Endodermal cell (in vitro differentiated cells): ENCODE measurements around the gene MICU1. TPM values are rescaled to one million over a fixed set of nuclear protein-coding genes. Genes with fewer than 3 reads are reported as not detected.

ENCODE experiments used
- DNase-seq: peaks from one replicate; pipeline ENCODE4 v3.0.0-alpha.2; 2017
- H3K27ac ChIP-seq: 2 replicates; pipeline ENCODE4 v1.5.1; 2013; ENCODE audit warnings: mild to moderate bottlenecking, low read depth, low read length, moderate library complexity
- H3K27me3 ChIP-seq: 2 replicates; pipeline ENCODE4 v1.6.1; 2013; ENCODE audit warnings: mild to moderate bottlenecking, low read length, moderate library complexity; ENCODE audit not compliant: insufficient read depth, control insufficient read depth, poor library complexity, severe bottlenecking
- H3K36me3 ChIP-seq: 2 replicates; pipeline ENCODE4 v1.7.0; 2013; ENCODE audit warnings: mild to moderate bottlenecking, low read length, moderate library complexity; ENCODE audit not compliant: control insufficient read depth, insufficient read depth
- H3K4me1 ChIP-seq: one replicate; pipeline ENCODE4 v1.7.0; 2013; ENCODE audit warnings: low read length; ENCODE audit not compliant: control insufficient read depth, insufficient read depth
- H3K4me3 ChIP-seq: 2 replicates; pipeline ENCODE4 v1.5.1; 2013; ENCODE audit warnings: mild to moderate bottlenecking, low read length, moderate library complexity
- H3K9ac ChIP-seq: 2 replicates; pipeline ENCODE4 v1.6.1; 2013; ENCODE audit warnings: mild to moderate bottlenecking, low read length, moderate library complexity; ENCODE audit not compliant: poor library complexity, severe bottlenecking; ENCODE audit errors: extremely low read depth
- H3K9me3 ChIP-seq: 2 replicates; pipeline ENCODE4 v1.6.1; 2013; ENCODE audit warnings: mild to moderate bottlenecking, low read length, moderate library complexity; ENCODE audit not compliant: control insufficient read depth
- H3K27ac Mint-ChIP-seq: 2 replicates; pipeline ENCODE4 v1.8.0; 2020; ENCODE audit warnings: mixed read lengths
- H3K27me3 Mint-ChIP-seq: 2 replicates; pipeline ENCODE4 v1.8.0; 2021; ENCODE audit warnings: mild to moderate bottlenecking, mixed read lengths; ENCODE audit not compliant: insufficient read depth
- H3K36me3 Mint-ChIP-seq: 2 replicates; pipeline ENCODE4 v1.8.0; 2020; ENCODE audit warnings: low read depth, mixed read lengths
- H3K4me1 Mint-ChIP-seq: 2 replicates; pipeline ENCODE4 v1.8.0; 2020; ENCODE audit warnings: mixed read lengths
- H3K4me3 Mint-ChIP-seq: 2 replicates; pipeline ENCODE4 v1.8.0; 2020; ENCODE audit warnings: mild to moderate bottlenecking, moderate library complexity, mixed read lengths
- H3K9me3 Mint-ChIP-seq: 2 replicates; pipeline ENCODE4 v1.8.0; 2020; ENCODE audit warnings: mild to moderate bottlenecking, mixed read lengths
- WGBS, 2 experiments: methylation state at CpG; one replicate each; pipeline versions ENCODE4 v1.1.5 to v1.1.7; 2013; ENCODE audit warnings: missing lambda C conversion rate in 2 of 2, mixed read lengths in 1 of 2; ENCODE audit not compliant: insufficient coverage in 1 of 2, insufficient read length in 1 of 2; 5-methylcytosine and 5-hydroxymethylcytosine counted together
- total RNA-seq, 2 donors: library from RNA; stranded (reverse); fragmentation: NEBNext Ultra II Directional in 1 of 2; extraction: Animal tissue kit (Norgen Biotek cat#: 25700) in 1 of 2; gene quantifications; 2 replicates in 1 of 2; 3 replicates in 1 of 2; pipeline ENCODE4 v1.2.1, GENCODE V29; 2021
- TF ChIP-seq, protein P1 (sequence below): fragments of 200-600 bp; sonication (generic); conservative IDR thresholded peaks from 2 replicates; pipeline ENCODE4 v1.5.0; 2021; ENCODE audit warnings: antibody characterized with exemption, mild to moderate bottlenecking

The MICU1 gene
- total RNA-seq, 2 donors from 2014 or later = 41.9 to 54.9 TPM

DNA sequence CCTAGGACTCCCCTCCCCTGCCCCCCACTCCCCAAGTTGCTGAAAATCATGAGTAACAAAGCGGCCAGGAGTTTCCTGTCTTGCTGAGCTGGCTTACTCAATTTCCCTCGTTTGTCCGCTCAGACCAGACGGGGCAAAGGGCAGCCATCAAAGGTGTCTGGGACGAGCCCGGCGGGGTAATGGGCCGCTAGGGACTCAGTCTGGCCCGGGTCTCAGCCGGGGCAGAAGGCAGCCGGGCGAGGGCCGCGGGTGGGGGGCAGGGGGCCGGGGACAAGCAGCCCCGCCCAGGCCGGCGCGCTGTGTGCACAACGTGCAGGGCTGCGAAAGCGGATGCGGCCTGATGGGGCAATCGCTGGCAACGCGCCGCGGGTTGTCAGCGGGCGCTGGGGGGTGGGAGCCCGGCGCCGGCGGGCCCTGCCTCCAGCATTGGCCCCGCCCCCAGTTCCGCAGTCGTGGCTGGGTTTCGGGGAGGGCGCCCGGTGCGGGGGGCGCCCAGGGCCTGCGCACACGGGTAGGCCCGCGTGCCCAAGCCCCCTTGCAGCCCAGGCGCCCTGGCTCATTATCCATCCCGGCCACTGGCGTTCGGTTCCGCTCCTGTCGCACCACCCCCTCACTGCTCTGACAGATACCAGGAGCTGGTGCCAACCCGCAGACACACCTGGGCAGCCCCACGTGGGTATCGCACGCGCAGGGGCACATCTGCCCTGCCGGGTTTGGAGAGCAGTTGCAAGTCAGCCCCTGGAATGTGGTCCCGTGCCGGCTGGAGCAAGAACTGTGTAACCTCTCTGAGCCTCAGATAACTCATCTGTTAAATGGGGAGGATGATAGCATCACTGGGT, 306.2 kb downstream of the MICU1 start:
- Histone ChIP-seq H3K4me3 (no peak overlapping the region), H3K9me3 (no peaks in the 10 kb centered on the region), H3K27ac (peak overlapping the region; percentile 79), H3K36me3 (no peaks in the 10 kb centered on the region), H3K9ac (no peak overlapping the region), H3K4me1 (peaks cover 14% of the 10 kb centered on the region), H3K27me3 (no peaks in the 10 kb centered on the region)
- Mint-ChIP-seq H3K27me3 (peaks cover 6% of the 10 kb centered on the region), H3K27ac (peak overlapping the region; percentile 97), H3K4me3 (peak overlapping the region; percentile 42), H3K9me3 (no peaks in the 10 kb centered on the region), H3K36me3 (no peaks in the 10 kb centered on the region), H3K4me1 (peaks cover 32% of the 10 kb centered on the region)
- TF ChIP-seq, protein P1, sequence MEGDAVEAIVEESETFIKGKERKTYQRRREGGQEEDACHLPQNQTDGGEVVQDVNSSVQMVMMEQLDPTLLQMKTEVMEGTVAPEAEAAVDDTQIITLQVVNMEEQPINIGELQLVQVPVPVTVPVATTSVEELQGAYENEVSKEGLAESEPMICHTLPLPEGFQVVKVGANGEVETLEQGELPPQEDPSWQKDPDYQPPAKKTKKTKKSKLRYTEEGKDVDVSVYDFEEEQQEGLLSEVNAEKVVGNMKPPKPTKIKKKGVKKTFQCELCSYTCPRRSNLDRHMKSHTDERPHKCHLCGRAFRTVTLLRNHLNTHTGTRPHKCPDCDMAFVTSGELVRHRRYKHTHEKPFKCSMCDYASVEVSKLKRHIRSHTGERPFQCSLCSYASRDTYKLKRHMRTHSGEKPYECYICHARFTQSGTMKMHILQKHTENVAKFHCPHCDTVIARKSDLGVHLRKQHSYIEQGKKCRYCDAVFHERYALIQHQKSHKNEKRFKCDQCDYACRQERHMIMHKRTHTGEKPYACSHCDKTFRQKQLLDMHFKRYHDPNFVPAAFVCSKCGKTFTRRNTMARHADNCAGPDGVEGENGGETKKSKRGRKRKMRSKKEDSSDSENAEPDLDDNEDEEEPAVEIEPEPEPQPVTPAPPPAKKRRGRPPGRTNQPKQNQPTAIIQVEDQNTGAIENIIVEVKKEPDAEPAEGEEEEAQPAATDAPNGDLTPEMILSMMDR = peak; percentile 14
- peak; percentile 90 for DNase-seq
- 24 to 29% methylated on average over 22 to 60 of the region's 60 CpGs for WGBS, 2 experiments

DNA sequence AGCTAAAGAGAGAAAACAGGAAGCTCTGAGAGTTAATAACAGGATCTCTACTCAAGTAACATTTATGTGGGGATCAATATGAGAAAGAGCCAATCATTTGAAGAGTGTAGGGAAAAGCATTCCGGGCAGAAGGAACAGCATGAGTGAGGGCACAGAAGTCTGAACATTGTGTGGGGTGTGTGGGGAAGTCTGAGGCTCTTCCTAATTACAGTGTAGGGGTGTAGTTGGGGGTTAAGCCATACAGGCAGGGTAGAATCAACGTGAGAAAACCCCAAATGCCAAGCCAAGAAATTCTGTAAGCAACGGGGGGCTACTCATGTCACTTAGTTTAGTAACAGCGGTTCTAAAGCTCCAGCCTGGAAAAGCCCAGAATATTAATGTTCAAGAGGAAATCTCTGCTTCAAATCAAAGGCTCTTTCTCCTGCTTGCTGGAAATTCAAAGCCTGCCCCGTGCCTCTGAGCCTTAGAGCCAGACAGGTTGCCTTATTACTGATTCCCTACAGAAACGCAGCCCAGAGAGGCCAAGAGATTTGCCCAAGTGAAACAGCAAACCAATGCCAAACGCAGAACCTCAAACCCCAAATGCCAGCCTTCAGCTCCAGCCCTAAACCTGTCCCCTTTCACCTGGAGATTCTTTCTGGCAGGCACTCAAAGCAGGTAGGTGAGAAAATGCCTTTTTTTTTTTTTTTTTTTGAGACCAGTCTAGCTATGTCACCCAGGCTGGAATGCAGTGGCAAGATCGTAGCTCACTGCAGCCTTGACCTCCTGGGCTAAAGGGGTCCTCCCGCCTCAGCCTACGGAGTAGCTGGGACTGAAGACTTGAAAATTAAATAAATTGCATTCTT, 307.2 kb downstream of the MICU1 start:
- peak overlapping the region; percentile 79 for H3K27ac ChIP-seq
- Mint-ChIP-seq H3K4me1 (peaks cover 32% of the 10 kb centered on the region), H3K27ac (peak overlapping the region; percentile 69)

More for the DNA sequence above, 307.2 kb downstream of the MICU1 start:
- Histone ChIP-seq H3K9ac (no peak overlapping the region), H3K36me3 (no peaks in the 10 kb centered on the region), H3K9me3 (no peaks in the 10 kb centered on the region), H3K4me3 (no peak overlapping the region), H3K4me1 (peaks cover 14% of the 10 kb centered on the region), H3K27me3 (no peaks in the 10 kb centered on the region)
- peak; percentile 63 for DNase-seq
- Mint-ChIP-seq H3K27me3 (peaks cover 6% of the 10 kb centered on the region), H3K36me3 (no peaks in the 10 kb centered on the region), H3K9me3 (no peaks in the 10 kb centered on the region), H3K4me3 (peak overlapping the region; percentile 42)
- 86 to 92% methylated on average over 9 to 10 of the region's 10 CpGs for WGBS, 2 experiments
- TF ChIP-seq, protein P1 = no peak

Other genes with a start within 250 kb of the MICU1 start
- gene MCU, start 66.1 kb upstream of the MICU1 start, total RNA-seq = 10 to 100 TPM; 46.1 to 48.5 TPM